Measurements from ENCODE around the gene ST6GALNAC5.

ST6GALNAC5 gene

GRCh38 chr1:77014073-77014788 is 147.0 kb downstream of the ST6GALNAC5 start:
- no peak for DNase-seq

DNA sequence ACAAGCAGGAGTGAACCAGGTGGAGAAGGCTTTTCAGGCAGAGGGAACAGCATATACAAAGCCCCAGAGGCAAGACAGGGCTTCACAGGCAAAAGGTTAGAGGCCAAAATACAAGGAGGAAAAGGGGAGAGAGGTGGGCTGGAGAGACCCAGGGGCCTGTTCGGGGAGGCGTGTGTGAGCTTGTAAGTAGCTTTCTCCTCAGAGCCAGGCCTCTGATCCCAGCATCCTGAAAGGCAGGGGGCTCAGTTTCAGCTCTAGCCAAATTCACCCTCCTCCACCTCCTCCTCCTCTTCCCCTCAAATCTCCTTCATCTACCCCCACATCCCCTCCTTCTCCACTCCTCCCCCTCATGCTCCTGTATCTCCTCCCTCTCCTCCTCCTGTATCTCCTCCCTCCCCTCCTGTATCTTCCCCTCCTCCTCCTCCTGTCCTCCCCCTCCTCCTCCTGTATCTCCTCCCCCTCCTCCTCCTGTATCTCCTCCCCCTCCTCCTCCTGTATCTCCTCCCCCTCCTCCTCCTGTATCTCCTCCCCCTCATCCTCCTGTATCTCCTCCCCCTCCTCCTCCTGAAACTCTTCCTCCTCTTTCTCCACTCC is 148.6 kb downstream of the ST6GALNAC5 start:
- no peak for DNase-seq

DNA sequence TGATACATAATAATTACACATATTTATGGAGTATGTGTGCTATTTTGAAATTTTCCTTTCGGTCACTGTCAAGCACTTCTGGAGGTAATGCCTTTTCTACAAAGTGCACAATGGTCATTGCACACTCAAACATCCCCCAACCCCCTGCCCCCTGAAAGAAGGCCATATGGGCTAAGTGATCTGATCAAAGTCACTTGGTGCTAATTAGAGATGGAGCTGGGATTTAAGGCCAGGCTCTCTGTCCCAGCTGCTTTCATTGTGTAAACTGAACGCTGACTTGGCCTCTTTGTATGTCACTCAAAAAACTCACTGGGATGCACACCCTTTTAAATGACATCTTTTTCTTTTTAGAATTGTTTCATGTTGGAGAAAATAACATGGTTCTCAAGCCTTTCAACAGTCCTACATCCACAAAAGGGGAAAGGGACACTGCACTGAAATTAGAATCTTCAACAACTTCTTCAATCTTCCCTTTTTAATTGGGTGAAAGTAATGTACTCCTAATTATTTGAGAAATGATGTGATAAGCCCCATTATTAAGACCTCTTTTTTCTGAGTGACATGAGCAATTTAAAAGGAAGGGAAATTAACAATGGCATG is 149.2 kb downstream of the ST6GALNAC5 start:
- no peak for DNase-seq

DNA sequence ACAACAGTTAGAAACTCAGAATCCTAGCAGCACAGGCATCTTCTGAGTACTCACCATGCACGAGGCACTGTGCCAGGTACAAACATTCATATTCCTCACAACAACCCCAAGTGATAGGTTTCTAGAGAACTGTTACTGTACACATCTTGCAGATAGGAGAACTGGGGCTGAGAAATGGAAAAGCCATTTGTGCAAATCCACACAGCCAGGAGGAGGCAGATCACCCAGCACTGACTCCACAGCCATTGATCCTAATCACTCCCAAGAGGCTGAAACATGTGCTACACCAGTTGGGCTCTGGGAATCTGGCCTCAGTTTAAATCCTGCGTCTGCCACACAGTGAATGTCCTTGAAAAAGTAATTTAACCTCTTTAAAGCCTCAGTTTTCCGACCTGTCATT is 151.0 kb downstream of the ST6GALNAC5 start:
- no peak for DNase-seq

DNA sequence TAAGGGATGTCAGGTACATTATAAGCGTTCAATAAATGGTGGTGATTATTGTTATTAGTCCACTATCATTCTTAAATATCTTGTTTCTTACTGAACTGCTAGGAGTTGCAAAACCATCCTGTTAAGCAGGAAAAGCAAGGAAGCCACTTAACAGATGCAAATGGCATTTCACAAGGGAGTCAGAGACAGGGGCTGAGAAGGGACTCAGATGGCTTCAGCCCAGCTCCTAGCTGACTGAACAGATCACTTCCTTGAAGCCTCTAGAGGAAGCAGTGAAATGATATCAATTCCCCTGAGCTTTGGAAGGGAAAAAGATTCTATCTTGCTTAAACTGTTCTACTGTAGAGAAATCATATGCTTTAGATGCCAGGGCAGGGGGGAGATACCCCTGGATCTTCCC is 151.5 kb downstream of the ST6GALNAC5 start:
- no peak for DNase-seq

DNA sequence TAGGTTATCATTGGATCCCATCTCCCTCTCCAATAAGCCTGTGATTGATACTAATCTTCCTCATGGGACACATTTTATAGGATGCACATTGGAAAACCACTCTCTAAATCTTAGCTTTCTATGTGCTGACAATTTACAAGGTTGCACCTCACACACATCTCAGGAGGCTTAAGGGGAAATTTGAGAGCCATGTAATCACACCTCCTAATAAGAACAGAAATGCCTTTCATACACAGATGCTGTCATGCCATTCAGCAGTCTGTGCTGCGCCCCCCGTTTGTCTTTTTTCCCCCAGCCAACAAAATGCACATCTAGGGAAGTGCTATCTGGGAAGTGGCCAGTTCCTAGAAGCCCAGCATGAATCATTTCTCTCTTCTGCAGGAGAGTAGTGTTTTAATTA is 154.5 kb downstream of the ST6GALNAC5 start:
- DNase-seq = no peak

DNA sequence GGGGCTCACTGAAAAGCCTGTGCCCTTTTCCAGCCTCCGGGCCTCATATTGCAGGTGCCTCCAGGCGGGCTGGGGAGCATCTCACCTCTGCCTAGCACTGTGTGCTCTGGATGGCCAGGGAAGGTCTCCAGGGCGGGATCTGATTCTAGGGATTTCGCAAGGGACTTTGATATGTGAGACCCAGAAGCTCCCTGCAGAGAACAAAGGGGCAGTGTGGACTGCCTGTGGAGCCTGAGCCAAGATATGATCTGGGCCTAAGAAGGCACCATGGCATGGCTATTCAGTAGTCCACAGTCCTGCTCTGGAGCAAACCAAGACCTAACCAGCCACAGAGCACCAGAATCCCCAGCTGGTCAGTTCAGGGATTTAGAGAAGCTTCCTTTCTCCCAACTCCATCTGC is 157.2 kb downstream of the ST6GALNAC5 start:
- DNase-seq = no peak

DNA sequence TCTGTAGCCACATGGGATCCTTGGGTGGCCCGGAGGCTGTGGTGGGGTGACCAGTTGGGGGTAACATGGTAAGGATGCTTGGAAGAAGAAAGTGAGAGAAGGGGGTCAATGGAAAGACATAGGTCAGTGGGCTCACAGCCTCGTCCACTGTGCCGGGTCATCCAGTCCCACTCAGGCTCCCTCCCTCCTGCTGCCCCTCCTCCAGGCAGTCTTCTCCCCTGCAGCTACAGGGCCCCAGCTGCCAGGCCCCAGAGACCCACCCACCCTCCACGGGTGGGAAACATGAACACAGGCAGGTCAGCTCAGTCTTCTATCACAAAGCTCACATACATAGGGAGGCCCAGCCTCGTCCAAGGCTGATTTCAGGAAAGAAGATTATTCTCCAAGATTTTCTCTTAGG is 158.3 kb downstream of the ST6GALNAC5 start:
- DNase-seq = no peak

GRCh38 chr1:77026135-77026534 is 158.9 kb downstream of the ST6GALNAC5 start:
- no peak for DNase-seq

DNA sequence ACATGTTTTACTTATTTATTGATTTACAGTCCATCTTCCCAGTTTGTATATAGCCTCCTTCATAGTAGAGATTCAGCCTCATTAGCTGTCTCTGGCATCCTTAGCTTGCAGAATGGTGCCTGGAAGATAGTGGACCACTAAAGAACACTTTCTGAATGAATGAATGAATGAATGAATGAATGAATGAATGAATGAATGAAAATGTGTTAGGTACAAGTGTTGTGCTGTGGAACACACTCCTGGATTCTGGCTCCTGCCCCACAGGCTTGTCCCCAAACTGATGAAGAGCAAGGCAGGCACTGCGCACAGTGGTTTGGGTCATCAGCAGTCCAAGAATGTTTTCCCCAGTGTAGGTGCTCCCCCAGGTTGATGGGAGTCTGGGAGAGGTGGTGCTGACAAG is 159.4 kb downstream of the ST6GALNAC5 start:
- DNase-seq = no peak

GRCh38 chr1:77027847-77028246 is 160.6 kb downstream of the ST6GALNAC5 start:
- DNase-seq = no peak

DNA sequence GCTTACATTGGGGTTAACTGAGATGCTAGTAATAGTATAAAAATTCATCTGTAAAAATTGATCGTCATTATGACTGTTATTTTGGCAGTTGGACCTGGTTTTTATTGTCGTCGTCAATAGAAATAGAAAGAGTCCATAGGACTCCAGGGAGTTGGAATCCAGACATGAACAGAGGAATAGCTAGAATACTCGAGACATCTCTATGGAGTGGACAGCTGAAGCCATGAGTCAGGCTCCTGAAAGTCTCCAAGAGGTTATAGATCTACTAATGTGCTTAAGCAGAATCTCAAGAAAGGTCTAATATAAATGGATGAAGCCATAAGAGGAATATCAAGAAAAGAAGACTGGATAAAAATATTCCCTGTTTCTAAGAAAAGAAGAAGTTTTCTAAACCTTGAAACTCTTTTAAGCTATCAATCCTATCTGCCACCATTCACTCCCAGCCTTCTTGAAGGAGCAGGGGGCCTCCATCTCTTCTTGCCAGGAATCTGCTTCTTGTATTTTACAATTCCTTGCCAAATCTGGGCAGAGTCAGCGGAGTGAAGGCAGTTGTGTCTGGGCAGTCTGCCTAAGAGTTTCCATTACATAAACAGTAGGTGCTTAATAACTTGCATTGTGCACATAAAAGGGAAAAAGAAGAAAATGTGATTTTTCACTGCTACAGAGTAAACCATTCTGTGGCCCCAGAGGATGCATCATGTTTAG is 163.3 kb downstream of the ST6GALNAC5 start:
- no peak for DNase-seq

DNA sequence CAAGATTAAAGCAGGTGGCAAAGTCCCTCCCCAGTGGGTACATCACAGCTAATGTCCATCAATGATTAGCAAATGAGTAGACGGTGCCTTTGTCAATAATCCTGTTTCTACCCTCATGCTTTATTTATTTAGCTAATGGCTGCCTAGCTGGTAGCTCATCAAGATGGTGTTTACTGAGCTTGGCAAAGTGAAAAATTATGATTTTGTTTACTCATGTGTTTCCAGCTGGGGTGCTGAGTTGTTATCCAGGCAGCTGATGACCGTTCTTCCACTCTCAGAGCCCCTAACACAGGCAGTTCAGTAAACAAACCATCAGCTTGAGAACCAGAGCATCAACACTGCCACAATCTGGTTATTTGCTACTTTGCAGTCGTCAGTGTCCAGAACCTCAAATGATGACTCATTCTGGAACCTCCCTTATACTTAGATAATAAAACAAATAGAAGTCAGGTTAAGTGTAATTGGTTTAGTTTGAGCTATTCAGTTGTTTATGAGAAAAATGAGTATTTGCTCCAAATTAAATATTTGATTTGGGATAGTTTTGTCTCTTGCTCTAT is 163.9 kb downstream of the ST6GALNAC5 start:
- DNase-seq = no peak

GRCh38 chr1:77036560-77036959 is 169.3 kb downstream of the ST6GALNAC5 start:
- no peak for DNase-seq

GRCh38 chr1:77037038-77037437 is 169.8 kb downstream of the ST6GALNAC5 start:
- DNase-seq = no peak

DNA sequence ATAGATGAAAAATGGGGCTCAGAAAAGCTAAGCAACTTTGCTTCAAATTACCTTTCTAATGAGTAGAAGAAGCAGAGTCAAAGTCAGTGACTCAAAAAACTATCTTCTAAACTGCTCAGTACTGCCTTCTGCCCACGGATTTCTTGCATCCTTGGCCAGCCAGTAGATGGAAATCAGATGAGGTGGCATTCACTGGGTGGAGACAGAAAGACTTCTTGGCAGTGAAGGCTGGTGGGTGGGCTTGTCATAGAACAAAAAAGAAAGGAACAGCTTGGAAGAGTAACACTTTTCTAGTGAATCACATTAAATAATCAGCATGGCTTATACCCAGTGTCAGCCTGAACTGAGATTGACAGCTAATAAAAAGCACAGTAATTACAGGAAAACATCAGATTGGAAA is 170.7 kb downstream of the ST6GALNAC5 start:
- DNase-seq = no peak

GRCh38 chr1:77039111-77039510 is 171.8 kb downstream of the ST6GALNAC5 start:
- no peak for DNase-seq

DNA sequence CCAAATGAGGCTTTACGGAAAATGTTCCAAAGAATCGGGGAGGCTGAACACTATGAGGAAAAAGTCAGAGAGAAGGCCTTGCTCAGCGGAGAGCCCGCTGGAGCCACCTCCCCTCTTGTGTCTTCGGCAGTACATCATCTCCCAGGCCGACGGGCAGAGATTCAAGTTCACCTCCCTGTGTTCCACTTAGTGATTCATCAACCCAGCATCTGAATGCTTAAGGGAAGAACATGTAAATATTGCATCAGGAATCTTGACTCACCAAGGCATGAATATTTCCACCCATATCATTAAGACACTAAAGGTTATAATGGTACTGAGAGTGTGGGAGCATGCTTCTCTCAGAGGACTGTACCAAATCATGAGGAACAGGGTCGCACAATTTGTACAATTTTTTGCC is 172.5 kb downstream of the ST6GALNAC5 start:
- DNase-seq = no peak

DNA sequence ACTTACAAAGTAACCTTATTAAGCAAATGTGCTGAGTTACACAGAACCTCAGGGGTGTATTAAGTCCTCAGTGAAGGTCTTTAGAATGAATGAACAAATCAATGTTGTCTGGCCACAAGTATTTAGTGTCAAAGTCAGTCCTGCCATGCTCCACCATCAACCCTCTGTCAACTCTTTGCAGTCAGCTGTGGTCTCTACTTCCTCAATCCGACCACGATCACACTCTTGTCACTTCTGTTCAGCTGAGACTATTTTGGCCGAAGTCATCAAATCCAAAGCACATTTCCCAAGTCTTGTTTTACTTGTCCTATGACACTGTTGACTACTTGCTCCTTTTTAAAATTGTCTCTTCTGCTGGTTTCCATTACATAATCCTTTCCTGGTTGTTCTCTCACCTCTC is 173.5 kb downstream of the ST6GALNAC5 start:
- DNase-seq = no peak

DNA sequence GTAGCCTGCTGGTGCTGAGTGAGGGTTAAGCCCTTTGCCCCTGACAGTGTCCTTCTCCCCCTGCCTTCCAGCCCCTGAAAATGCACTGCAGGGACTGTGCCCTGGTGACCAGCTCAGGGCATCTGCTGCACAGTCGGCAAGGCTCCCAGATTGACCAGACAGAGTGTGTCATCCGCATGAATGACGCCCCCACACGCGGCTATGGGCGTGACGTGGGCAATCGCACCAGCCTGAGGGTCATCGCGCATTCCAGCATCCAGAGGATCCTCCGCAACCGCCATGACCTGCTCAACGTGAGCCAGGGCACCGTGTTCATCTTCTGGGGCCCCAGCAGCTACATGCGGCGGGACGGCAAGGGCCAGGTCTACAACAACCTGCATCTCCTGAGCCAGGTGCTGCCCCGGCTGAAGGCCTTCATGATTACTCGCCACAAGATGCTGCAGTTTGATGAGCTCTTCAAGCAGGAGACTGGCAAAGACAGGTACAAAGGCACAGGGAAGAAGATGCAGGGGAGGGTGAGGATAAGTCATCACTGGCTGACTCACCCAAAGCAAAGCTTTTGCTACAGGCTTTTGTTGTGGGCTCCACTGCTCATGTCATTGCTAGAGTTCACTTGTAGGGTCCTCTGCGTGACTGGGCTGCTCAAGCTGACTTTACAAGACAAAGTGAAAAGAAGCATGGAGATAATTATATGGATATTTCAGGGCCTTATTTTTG is 177.0 kb downstream of the ST6GALNAC5 start:
- no peak for DNase-seq

DNA sequence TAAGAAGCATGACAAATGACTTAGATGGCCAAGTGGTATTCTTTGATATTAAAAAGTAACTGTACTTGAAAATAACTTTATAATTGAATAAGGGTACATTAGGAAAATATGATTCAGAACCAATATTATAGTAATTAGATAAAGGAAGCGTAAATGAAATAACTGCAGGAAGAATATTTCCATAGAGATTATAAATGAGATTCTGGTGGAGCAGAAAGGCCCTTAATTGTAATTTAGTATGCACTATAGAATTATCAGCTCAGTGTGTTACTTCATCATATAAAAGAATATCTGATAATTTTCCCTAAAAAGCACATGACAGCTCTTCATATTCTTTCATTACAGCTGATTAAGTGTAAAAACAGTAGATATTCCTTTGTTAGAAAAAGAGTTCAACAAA is 180.3 kb downstream of the ST6GALNAC5 start:
- DNase-seq = no peak

DNA sequence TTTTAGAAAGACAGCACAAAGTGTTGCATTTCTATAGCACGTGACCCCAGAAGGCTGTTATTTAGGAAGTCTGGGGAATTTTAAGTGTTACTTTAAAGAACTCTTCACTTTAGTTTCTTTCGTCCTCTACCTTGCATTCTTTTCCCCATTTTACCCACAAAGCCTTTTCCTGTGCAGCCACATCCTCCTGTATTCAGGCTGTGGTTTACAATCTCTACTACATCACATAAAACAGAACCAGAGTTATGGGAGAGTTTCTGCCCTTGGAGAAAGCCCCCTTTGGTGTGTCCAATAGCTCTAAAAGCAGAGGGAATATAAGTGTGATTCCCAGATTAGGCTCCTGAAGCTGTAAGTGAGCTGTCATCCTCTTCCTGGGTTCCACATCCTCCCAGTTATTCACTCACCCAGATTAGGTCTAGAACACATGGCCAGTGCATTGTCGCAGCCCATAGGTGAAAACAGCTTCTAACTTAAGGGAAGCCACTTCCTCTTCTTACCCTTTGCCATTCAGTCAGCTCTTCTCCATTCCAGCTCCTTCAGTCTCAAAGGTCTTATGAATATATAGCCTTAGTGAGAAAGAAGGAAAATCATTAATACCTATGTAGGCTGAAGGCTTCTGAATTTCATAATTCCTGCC is 180.8 kb downstream of the ST6GALNAC5 start:
- no peak for DNase-seq
